ENCODE data around the gene RAI1. TPM values are rescaled to one million over a fixed set of nuclear protein-coding genes. Genes with fewer than 3 reads are reported as not detected.

Gene RAI1
- total RNA-seq, 2 experiments from 2014 or later, result 17.1 to 49.4 TPM

- peak within 1 kb of the TSS; percentile 88 for H3K27ac ChIP-seq (ENCODE audit: low read depth, low read length, poor library complexity, severe bottlenecking)
- BruUV-seq (replicated peaks), result no TSS peak
- intact Hi-C loops (cut with micrococcal nuclease; ENCODE audit: unreplicated experiment), result loop anchor here (1.0 to 2.0 kb wide), 2 partner anchors 14 to 80 kb away; no protein-coding TSS in a partner anchor
- no peaks in the 10 kb centered on the region for H3K9me2 ChIP-seq (ENCODE audit: insufficient read depth, low read length)
- ChIA-PET POLR2A (interaction anchor here (0.5 to 2.5 kb wide), 11 partner anchors 10 to 253 kb away, joined by 3 to 10 read pairs (median 5); no protein-coding TSS in a partner anchor), CTCF (ENCODE audit: unreplicated experiment) (interaction anchor here (1.3 to 1.5 kb wide), 3 partner anchors 9 to 16 kb away, joined by 3 to 4 read pairs (median 4); no protein-coding TSS in a partner anchor)
- H3K4me3 ChIP-seq (ENCODE audit: low read depth, low read length, poor library complexity, severe bottlenecking), result peak within 1 kb of the TSS; percentile 77
- peak; percentile 77 for DNase-seq (ENCODE audit: low spot score)
- H3K4me2 ChIP-seq (ENCODE audit: low read length), result peak within 1 kb of the TSS; percentile 93
- H3K4me1 ChIP-seq (ENCODE audit: insufficient read depth, low read length, poor library complexity, severe bottlenecking), result peaks cover 73% of the 10 kb centered on the region
- H3K79me2 ChIP-seq (ENCODE audit: insufficient read depth, low read depth, low read length), result peaks cover 39% of the 10 kb centered on the region
- no peak within 1 kb of the TSS for H2AFZ ChIP-seq (ENCODE audit: low read length)
- no peaks in the 10 kb centered on the region for H4K20me1 ChIP-seq (ENCODE audit: insufficient read depth, low read length)
- TF ChIP-seq CTCF (conservative IDR thresholded peaks at IDR 0.05; ENCODE audit: low read length) (no peak), EZH2phosphoT487 (IDR thresholded peaks at IDR 0.05; ENCODE audit: borderline replicate concordance, low read depth, low read length) (no peak)
- H3K9me3 ChIP-seq (ENCODE audit: low read length), result no peaks in the 10 kb centered on the region
- peaks cover 19% of the 10 kb centered on the region for H3K36me3 ChIP-seq (ENCODE audit: insufficient read depth, low read length)
Observed at GRCh38 chr17:17836818-17837379, 155.6 kb downstream of the RAI1 start, which contains the start of gene SREBF1. SREBF1 (minus strand) TSS chr17:17836986; CDS start chr17:17836817, 169 bp downstream.

GRCh38 chr17:17837380-17837821 lies 156.1 kb downstream of the RAI1 start:
- no peak for TF ChIP-seq CTCF (conservative IDR thresholded peaks at IDR 0.05; ENCODE audit: low read length)
- no peak for TF ChIP-seq EZH2phosphoT487 (IDR thresholded peaks at IDR 0.05; ENCODE audit: borderline replicate concordance, low read depth, low read length)
- peak; percentile 53 for DNase-seq (ENCODE audit: low spot score)
- Histone ChIP-seq H3K4me3 (ENCODE audit: low read depth, low read length, poor library complexity, severe bottlenecking) (peak overlapping the region; percentile 77), H3K79me2 (ENCODE audit: insufficient read depth, low read depth, low read length) (peaks cover 34% of the 10 kb centered on the region), H3K4me2 (ENCODE audit: low read length) (peak overlapping the region; percentile 93), H2AFZ (ENCODE audit: low read length) (no peak overlapping the region), H4K20me1 (ENCODE audit: insufficient read depth, low read length) (no peaks in the 10 kb centered on the region), H3K27ac (ENCODE audit: low read depth, low read length, poor library complexity, severe bottlenecking) (peak overlapping the region; percentile 88), H3K9me2 (ENCODE audit: insufficient read depth, low read length) (no peaks in the 10 kb centered on the region), H3K36me3 (ENCODE audit: insufficient read depth, low read length) (peaks cover 14% of the 10 kb centered on the region), H3K9me3 (ENCODE audit: low read length) (no peaks in the 10 kb centered on the region), H3K4me1 (ENCODE audit: insufficient read depth, low read length, poor library complexity, severe bottlenecking) (peaks cover 73% of the 10 kb centered on the region)
- ChIA-PET POLR2A (interaction anchor here (0.5 to 2.5 kb wide), 5 partner anchors 8 to 84 kb away, joined by 4 to 10 read pairs (median 5); no protein-coding TSS in a partner anchor), CTCF (ENCODE audit: unreplicated experiment) (interaction anchor here (1.3 kb wide), 1 partner anchor 17 kb away, joined by 3 read pairs; no protein-coding TSS in a partner anchor)
- BruUV-seq (replicated peaks), result TSS peak; percentile 87
- intact Hi-C loops (cut with micrococcal nuclease; ENCODE audit: unreplicated experiment), result loop anchor here (1.0 to 2.0 kb wide), 2 partner anchors 14 to 81 kb away; no protein-coding TSS in a partner anchor

All from OCI-LY7 (cell line).